Activated CD4-positive, alpha-beta memory T cell treated with anti-CD3 and anti-CD28 coated beads for 36 hours (primary cell): Measurements from ENCODE around the gene LGR5. TPM values are rescaled to one million over a fixed set of nuclear protein-coding genes. Genes with fewer than 3 reads are reported as not detected.
A peak's percentile ranks its signal among the peaks of the same experiment; 100 is the strongest.

Experiments
- CTCF ChIA-PET: fragments of 350-600 bp; sonication (Branson Sonifier 250); formaldehyde crosslinking; loops from one replicate; lab custom pipeline; 2021; ENCODE audit warnings: antibody characterized with exemption, inconsistent platforms; lab: Charles Lee
- POLR2A ChIA-PET: fragments of 350-600 bp; sonication (Branson Sonifier 250); formaldehyde crosslinking; loops from one replicate; lab custom pipeline; 2021; ENCODE audit warnings: antibody characterized with exemption; lab: Charles Lee
- DNase-seq: peaks from one replicate; pipeline ENCODE4 v3.0.0-alpha.2; 2020
- H3K27ac Mint-ChIP-seq: one replicate; pipeline ENCODE4 v1.8.0; 2021; ENCODE audit warnings: mixed read lengths
- H3K27me3 Mint-ChIP-seq: one replicate; pipeline ENCODE4 v1.8.0; 2021; ENCODE audit warnings: mixed read lengths
- H3K36me3 Mint-ChIP-seq: one replicate; pipeline ENCODE4 v1.8.0; 2021; ENCODE audit warnings: mixed read lengths
- H3K4me1 Mint-ChIP-seq: one replicate; pipeline ENCODE4 v1.8.0; 2021; ENCODE audit warnings: low read depth, mixed read lengths
- H3K4me3 Mint-ChIP-seq: one replicate; pipeline ENCODE4 v1.8.0; 2021; ENCODE audit warnings: mild to moderate bottlenecking, mixed read lengths
- H3K9me3 Mint-ChIP-seq: one replicate; pipeline ENCODE4 v1.8.0; 2021; ENCODE audit warnings: mixed read lengths
- intact Hi-C: fragments of 100-400 bp; cut with micrococcal nuclease; formaldehyde crosslinking; loops from one replicate; pipeline ENCODE4 v1.15.1; 2023
- total RNA-seq, 2 experiments: library from RNA; stranded (reverse); gene quantifications; one replicate each; pipeline ENCODE4 v1.2.3, GENCODE V29; 2021

LGR5 gene
- total RNA-seq, 2 experiments from 2014 or later: not detected

DNA sequence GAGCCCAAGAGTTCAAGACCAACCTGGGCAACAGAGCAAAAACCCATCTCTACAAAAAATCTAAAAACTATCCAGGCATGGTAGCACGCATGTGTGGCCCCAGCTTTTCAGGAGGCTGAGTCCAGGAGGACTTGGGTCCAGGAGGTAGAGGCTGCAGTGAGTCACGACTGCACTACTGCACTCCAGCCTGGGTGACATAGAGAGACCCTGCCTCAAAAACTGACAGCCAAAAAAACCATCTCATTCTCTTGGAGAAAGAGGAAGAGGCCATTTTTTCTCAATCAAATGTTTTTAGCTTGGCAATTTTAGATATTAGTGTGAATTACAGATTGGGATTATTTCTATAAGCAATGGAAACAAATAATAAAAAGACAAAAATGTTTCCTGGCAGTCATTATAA lies 185.9 kb downstream of the LGR5 start:
- peaks cover 48% of the 10 kb centered on the region for H3K36me3 Mint-ChIP-seq

DNA sequence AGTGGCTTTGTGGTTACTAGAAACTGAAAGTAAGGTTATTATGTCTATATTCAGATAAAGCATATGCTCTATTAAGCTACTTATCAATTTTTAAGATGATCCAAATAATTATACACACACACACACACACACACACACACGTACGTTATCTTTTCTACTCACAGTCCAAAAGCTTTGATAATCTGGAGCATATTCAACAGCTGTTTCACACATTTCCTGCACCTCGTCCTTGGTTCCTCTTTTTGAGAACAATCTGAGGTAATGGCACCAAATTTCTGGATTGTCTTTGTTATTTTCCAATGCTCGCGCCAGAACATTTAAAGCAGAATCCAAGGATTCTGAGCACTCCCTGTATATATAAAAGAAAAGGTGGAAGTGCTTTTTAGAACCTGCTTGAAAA lies 186.5 kb downstream of the LGR5 start:
- POLR2A ChIA-PET: no interaction called here
- H3K9me3 Mint-ChIP-seq: no peaks in the 10 kb centered on the region
- H3K27me3 Mint-ChIP-seq: no peaks in the 10 kb centered on the region
- CTCF ChIA-PET: interaction anchor here (0.7 to 3.9 kb wide), 3 partner anchors 11 to 121 kb away, joined by 3 to 29 read pairs (median 3); no protein-coding TSS in a partner anchor
- peaks cover 46% of the 10 kb centered on the region for H3K36me3 Mint-ChIP-seq
- intact Hi-C loops: no loop called here
- no peak overlapping the region for H3K4me3 Mint-ChIP-seq
- no peak for DNase-seq
- H3K27ac Mint-ChIP-seq: peak overlapping the region; percentile 33
- peaks cover 10% of the 10 kb centered on the region for H3K4me1 Mint-ChIP-seq

More for the DNA sequence above, 185.9 kb downstream of the LGR5 start:
- POLR2A ChIA-PET: no interaction called here
- Mint-ChIP-seq H3K27ac (no peak overlapping the region), H3K4me1 (peaks cover 12% of the 10 kb centered on the region), H3K4me3 (no peak overlapping the region), H3K27me3 (no peaks in the 10 kb centered on the region), H3K9me3 (no peaks in the 10 kb centered on the region)
- DNase-seq: no peak
- CTCF ChIA-PET: interaction anchor here (0.7 to 3.9 kb wide), 2 partner anchors 11 to 26 kb away, joined by 3 to 29 read pairs; no protein-coding TSS in a partner anchor
- intact Hi-C loops: no loop called here

DNA sequence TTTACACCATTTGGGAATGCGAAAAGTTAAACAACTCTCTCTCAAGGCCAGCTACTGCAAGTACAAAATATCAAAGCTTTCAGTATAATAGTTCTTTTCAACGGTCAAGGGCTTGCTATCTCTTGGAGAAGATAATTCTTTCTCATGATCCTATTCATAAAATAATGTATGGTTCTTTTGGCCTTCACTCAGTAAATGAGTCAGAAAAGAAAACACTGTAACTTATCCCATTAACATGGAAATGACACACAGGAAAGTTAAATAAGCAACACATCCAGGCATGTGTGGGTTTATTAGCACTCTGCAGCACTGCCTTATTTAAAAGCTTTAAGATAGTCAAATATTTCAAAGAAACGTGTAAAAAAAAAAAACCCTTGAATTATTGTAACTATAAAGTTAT lies 187.2 kb downstream of the LGR5 start:
- ChIA-PET POLR2A (no interaction called here), CTCF (interaction anchor here (1.1 to 3.9 kb wide), 5 partner anchors 10 to 124 kb away, joined by 3 to 29 read pairs (median 4); no protein-coding TSS in a partner anchor)
- H3K27me3 Mint-ChIP-seq: no peaks in the 10 kb centered on the region
- intact Hi-C loops: no loop called here
- DNase-seq: no peak
- no peak overlapping the region for H3K4me3 Mint-ChIP-seq
- peaks cover 41% of the 10 kb centered on the region for H3K36me3 Mint-ChIP-seq
- peaks cover 10% of the 10 kb centered on the region for H3K4me1 Mint-ChIP-seq
- no peaks in the 10 kb centered on the region for H3K9me3 Mint-ChIP-seq
- no peak overlapping the region for H3K27ac Mint-ChIP-seq

DNA sequence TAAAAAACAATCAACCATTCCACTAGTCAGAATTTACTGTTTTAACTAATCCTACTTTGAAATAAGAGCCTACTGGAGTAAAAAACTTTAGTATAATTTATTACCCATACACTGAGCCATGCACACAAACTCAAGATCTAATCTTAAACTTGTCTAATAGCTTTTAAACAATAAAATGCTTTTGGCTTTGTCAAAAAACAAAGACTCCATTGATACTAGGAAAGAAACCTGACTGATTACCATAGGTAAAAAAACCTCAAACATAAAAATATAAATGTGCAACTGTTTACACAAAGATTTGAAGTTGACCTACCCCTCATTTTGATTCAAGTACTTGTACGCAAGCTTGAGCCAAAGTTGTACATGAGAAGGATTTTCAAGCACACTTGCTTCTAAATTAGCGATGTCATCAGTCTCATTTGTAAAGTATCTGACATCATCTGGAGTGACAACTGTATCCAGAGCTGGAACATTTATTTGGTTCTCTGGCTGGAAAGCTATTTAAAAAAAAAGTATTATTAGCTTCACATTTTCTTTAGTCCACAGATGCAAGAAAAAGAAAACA lies 187.9 kb downstream of the LGR5 start:
- DNase-seq: no peak
- H3K4me3 Mint-ChIP-seq: no peak overlapping the region
- no peak overlapping the region for H3K27ac Mint-ChIP-seq
- POLR2A ChIA-PET: interaction anchor here (0.6 kb wide), 1 partner anchor 20 kb away, joined by 3 read pairs; no protein-coding TSS in a partner anchor
- H3K27me3 Mint-ChIP-seq: no peaks in the 10 kb centered on the region
- H3K4me1 Mint-ChIP-seq: peaks cover 10% of the 10 kb centered on the region
- intact Hi-C loops: no loop called here
- H3K9me3 Mint-ChIP-seq: no peaks in the 10 kb centered on the region
- H3K36me3 Mint-ChIP-seq: peaks cover 40% of the 10 kb centered on the region
- CTCF ChIA-PET: interaction anchor here (0.8 to 3.9 kb wide), 6 partner anchors 9 to 124 kb away, joined by 3 to 29 read pairs (median 4); no protein-coding TSS in a partner anchor

Other genes starting within 250 kb of the LGR5 start
- 10 to 100 TPM; 55.9 to 64.9 TPM for gene ZFC3H1, start 224.1 kb downstream of the LGR5 start, total RNA-seq
- 1 to 10 TPM; 9.4 to 9.5 TPM for gene THAP2, start 224.5 kb downstream of the LGR5 start, total RNA-seq
- 10 to 100 TPM; 10.8 to 11.7 TPM for gene TMEM19, start 246.3 kb downstream of the LGR5 start, total RNA-seq